ENCODE measurements around the gene PSIP1.

- TF ChIP-seq NFYB (CRISPR knock-in tag; conservative IDR thresholded peaks at IDR 0.05; ENCODE audit: low read depth): no peak
- no peak for TF ChIP-seq CTCF (IDR thresholded peaks at IDR 0.05)
- TF ChIP-seq ZNF138 (CRISPR knock-in tag; conservative IDR thresholded peaks at IDR 0.05): no peak
- no peak for TF ChIP-seq USF2 (CRISPR knock-in tag; IDR thresholded peaks at IDR 0.05)
- no peak for TF ChIP-seq CREM (CRISPR knock-in tag; IDR thresholded peaks at IDR 0.05)
- TF ChIP-seq CREB1 (CRISPR knock-in tag; IDR thresholded peaks at IDR 0.05): no peak
- TF ChIP-seq SP1 (CRISPR knock-in tag; conservative IDR thresholded peaks at IDR 0.05): no peak
- TF ChIP-seq PREB (CRISPR knock-in tag; IDR thresholded peaks at IDR 0.05; ENCODE audit: borderline replicate concordance): no peak
- no peak for TF ChIP-seq ZBTB21 (CRISPR knock-in tag; IDR thresholded peaks at IDR 0.05; ENCODE audit: borderline replicate concordance)
- no peak for TF ChIP-seq IRF1 (CRISPR knock-in tag; IDR thresholded peaks at IDR 0.05)
- TF ChIP-seq NR1H2 (CRISPR knock-in tag; IDR thresholded peaks at IDR 0.05): no peak
Observed at GRCh38 chr9:15531380-15531779, 20.6 kb upstream of the PSIP1 start.

Data from WTC11 (cell line).